CMK (cell line): ENCODE measurements around the gene SYCP1.
A peak's percentile ranks its signal among the peaks of the same experiment; 100 is the strongest.
"Not testable (repeated sequence)": the region's sequence is repeated elsewhere in the genome, so short reads cannot be mapped to it uniquely, and the experiment has no call there.

ENCODE experiments used
- DNase-seq: peaks from one replicate; pipeline ENCODE4 v3.0.0-alpha.2; 2010; ENCODE audit warnings: low read depth

Gene SYCP1

DNA sequence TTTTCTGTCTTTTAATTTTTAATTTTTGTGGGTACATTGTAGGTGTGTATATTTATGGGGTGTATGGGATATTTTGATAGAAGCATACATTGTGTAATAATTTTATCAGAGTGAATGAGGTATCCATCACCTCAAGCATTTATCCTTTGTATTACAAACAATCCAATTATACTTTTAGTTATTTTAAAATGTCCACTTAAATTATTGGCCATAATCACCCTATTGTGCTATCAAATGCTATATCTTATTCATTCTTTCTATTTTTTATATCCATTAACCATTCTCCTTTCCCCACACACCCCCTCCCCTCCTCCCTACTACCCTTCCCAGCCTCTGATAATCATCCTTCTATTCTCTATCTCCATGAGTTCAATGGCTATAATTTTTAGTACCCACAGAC is 104.8 kb downstream of the SYCP1 start:
- DNase-seq: no peak

DNA sequence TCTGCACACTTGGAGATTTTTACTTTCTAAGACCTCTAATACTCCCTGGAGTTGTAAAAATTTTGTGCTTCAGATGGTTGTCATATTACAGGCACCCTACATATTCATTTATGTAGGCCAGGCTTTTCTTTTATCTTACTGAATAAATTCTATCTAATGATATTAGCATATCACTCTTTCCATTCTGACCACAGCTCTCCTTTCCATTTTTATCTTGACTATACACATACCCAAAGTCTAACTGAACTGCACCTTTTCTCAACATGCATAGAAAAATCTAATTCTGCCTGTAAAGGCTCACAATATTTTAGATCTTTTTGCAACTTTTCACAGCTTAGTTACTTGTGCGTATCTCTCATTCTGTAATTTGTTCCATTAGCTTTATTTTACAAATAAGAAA is 122.2 kb downstream of the SYCP1 start:
- no peak for DNase-seq

DNA sequence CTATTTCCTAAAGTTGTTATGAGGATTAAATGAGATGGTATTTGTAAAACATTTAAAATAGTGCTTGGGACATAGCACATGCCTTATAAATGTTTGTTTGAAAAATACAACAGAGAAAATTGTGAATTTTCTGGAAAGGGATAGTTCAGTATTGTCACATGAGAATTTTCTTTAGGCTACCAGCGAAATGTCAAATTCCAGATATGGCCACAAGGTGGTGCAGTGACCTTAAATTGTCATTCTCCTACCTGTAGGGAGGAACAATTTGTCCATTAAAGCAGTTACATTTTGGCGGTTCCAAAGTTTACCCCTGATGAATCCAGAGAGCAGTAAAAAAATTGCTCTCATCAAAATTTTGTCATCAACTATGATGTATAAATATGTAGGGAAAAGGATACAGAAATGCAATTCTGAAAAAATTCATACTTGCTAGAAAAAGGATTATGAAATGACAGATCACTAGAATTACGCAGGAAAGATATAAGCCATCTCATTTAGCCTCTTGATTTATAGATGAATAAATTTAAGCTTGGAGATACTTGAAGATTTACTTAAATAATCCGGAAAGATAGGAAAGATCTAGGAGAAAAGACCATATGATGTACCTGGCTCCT is 124.7 kb downstream of the SYCP1 start:
- peak; percentile 17 for DNase-seq

DNA sequence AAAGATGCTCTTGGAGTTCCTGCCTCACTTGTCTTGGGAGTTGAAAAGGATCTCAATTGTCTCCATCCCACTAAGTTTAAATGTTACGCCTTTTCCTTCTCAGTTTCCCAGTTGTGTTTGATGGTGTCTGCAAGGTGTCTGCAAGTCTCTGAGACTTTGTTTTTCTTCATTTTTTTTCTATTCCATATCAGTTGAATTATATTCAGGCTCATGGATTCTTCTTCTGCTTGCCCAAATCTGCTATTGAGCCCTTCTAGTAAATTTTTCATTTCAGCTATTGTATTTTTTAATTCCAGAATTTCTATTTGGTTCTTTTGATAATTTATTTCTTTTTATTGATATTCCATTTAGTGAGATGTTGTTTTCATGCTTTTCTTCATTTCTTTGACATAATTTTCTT is 127.6 kb downstream of the SYCP1 start:
- no peak for DNase-seq

DNA sequence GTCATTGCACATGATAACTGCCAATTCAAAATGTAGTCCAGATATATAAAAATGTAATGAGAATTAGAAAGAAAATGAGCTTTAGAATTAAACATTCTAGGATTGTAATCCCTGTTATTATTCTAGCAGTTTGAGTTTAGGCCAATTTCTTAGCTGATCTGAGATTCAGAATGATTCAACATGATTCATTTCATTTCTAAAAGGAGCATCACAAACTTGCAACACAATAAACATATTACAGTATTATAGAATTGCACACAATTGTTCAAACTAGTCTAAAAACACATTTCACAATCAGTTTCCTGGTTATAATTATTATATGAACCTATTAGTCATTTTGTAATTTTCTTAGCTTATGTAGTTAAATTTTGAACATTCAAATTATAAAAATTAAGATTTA is 131.6 kb downstream of the SYCP1 start:
- no peak for DNase-seq

DNA sequence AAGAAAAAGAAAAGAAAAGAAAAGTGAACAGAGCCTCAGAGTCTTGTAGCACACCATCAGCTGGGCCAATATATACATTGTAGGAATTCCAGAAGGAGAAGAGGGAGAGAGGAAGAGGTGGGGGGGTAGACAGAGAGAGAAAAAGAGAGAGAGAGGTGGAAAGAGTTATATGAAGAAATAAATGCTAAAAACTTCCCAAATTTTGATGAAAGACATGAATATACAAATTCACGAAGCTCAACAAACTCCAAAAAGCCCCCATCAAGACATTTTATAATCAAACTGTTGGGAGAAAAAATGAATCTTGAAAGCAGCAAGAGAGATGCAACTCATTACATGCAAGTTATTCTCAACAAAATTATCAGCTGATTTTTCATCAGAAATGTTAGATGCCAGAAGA is 133.4 kb downstream of the SYCP1 start:
- no peak for DNase-seq

DNA sequence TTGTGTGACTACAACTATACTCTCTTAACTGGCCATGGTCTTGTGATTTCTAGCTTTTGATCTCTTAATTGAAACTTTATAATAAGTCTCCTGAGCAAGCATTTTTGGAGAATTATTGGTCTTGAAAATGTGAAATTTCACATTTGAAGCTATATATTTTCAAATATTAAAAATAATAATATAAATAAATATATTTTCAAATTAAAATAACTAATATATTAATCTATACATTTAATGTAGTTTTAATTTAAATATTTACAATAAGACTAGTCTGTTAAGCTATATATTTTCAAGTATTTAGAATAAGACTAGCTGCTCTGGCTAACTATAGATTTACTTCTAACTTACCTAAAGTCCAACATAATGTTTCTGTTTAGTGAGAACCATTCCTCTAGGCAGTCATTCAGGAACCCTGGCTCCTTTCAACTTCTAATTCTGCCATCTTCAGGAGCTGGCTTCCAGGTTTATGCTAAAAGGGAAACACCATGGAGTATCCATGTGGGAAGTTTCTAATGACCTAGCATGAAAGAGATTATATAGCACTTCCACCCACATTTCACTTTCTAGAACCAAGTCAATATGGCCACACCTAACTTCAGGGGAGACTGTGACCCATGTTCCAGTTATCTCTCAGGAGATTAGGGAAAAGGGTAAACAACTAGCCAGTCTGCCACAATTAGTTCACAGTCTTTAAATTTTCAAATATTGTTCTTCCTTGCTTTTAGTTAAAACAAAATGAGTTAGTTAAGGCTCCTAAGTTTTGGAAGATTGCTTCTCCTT is 143.0 kb downstream of the SYCP1 start:
- DNase-seq: no peak

DNA sequence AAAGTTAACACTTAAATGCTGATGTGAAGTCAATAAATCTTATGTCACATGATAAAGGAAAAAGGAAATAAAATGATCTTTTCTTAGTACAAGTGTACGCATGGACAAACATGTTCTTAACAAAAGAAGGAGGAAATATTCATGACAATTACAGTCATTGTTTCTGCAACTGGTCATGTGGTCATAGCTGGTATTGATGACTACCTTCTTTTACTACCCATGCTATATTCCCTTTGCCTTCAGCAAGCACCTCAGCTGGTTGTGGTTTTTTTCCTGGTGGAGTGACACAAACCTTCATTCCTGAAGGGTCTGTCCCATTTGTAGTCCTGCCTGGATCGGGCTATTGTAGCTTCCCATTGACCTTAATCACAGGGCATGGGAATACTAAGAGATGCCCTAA is 151.5 kb downstream of the SYCP1 start:
- no peak for DNase-seq

DNA sequence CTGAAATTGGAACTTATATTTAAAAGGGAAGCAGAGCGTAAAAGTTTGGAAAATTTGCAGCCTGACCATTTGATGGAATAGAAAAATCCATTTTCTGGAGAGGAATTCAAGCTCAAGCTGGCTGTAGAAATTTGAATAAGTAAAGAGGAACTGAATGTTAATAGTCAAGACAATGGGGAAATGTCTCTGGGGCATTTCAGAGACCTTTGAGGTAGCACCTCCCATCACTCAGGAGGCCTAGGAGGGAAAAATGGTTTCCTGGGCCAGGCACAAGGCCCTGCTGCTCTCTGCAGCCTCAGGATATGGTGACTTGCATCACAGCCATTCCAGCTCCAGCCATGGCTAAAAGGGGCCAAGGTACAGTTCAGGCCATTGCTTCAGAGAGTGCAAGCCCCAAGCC is 157.3 kb downstream of the SYCP1 start:
- no peak for DNase-seq

DNA sequence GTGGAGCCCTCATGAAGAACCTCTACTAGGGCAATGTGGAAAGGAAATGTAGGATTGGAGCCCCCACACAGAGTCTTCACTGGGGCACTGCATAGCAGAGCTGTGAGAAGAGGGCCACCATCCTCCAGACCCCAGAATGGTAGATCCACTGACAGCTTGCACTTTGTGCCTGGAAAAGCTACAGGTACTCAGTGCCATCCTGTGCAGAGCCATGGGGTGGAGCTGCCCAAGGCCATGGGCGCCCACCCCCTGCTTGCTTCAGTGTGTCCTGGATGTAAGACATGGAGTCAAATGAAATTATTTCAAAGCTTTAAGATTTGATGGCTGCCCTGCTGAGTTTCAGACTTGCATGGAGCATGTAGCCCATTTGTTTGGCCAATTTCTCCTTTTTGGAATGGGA is 157.8 kb downstream of the SYCP1 start:
- DNase-seq: no peak

DNA sequence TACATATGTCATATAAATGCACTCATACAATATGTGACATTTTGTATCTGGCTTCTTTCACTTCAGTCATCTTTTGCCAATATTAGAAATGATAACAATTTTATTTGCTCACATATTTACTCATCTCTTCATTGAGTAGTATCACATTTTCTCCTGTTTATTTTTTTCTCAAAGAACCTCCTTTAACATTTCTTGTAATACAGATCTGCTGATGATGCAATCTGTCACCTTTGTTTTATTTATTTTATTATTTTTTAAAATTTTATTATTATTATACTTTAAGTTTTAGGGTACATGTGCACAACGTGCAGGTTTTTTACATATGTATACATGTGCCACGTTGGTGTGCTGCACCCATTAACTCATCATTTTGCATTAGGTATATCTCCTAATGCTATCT is 159.1 kb downstream of the SYCP1 start:
- DNase-seq: no peak

DNA sequence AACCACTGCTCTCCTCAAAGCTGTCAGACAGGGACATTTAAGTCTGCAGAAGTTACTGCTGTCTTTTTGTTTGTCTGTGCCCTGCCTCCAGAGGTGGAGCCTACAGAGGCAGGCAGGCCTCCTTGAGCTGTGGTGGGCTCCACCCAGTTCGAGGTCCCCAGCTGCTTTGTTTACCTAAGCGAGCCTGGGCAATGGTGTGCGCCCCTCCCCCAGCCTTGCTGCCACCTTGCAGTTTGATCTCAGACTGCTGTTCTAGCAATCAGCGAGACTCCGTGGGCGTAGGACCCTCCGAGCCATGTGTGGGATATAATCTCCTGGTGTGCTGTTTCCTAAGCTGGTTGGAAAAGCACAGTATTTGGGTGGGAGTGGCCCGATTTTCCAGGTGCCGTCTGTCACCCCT is 164.9 kb downstream of the SYCP1 start:
- not testable (repeated sequence) for DNase-seq

DNA sequence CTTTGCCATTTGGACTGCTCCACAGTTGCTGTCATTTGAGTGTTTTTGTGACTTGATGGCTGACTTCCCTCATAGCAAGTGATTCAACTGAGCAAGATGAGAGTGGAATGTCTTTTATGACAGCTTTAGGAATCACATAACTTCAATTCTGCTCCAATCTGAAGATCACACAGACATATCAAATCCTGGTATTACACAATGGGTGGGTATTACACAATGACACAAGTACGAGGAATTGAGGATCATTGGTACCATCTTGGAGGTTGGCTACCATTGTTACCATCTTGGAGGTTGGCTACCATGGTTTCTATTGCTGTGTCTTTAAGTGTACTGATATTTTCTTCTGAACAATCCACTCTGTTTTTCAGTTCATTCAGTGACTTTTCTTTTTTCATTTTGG is 166.5 kb downstream of the SYCP1 start:
- no peak for DNase-seq

DNA sequence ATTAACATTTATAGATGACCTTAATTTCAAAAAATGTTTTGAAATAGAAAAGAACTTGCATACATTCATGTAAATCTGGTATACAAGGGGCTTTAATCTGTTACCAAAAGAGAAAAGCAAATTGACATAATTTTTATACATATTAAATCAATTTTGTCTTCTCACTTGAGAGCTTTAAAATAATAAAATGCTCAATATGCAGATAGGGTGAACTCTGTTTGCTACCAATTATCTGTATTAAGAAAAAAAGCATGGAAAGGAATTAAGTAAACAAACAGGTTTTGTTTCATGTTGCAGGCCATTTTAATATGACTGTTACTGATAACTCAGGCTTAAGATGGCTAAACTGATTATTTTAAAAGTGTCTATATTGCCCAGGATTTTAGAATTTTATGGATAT is 168.9 kb downstream of the SYCP1 start:
- no peak for DNase-seq

DNA sequence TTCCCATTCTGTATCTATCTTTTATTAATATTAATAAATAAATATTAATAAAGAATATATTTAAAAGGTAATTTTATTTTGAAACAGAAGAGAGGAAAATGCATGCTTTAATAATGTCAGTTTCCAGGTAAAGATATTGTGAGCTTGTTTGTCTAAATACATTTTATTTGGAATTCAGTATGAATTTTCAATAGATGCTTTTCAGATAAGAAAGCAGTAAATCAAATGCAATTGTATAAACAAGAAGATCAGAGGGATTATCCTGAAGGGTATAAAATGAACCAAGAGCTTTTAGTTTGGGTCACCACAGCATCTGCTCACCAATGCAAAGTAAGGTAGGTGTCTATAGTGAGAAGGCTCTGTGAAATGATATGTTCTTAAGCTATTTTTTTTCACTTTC is 174.9 kb downstream of the SYCP1 start, which contains the start of gene TSHB:
Gene TSHB, plus strand, starts transcription at position 301 of the 400 bp plus-strand sequence. CDS start 3,537 bp downstream, outside the sequence.
- DNase-seq: no peak

DNA sequence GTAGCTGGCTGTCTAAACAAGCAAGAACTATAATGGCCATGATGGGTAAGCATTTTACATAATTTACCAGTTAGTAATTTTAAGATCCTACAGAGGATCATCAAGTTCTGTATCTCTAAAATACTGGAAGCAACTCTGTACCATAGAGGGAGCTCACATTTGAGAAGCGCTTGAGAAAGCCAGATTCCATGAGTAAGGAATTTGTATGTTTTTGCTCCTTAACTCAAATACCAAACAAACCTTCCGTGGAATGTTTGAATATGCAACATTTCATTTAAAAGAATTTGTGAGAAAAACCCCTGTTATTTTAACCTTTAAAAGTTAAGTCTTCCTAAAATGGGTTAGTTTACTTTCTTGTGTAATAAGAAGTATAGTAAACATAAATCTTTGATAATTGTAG is 176.9 kb downstream of the SYCP1 start:
- no peak for DNase-seq

DNA sequence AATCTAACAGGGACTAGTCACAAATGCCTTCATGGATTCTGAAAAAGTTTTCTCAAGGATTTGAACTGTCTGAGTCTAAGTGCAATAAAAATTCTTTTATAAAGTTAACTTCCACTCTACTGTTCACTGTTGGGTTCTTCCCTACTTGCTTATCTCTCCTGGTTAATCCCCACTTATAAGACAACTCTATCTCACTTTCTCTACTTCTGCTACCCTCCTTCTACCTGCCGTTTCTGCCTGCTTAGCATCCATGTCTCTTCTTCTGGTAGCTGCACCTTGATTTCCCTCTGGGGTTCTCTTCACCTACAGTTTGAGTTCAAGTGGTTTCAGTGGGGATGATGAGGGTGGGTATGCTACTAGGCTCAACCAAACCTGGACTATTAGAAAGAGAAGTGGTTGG is 181.0 kb downstream of the SYCP1 start:
- no peak for DNase-seq

DNA sequence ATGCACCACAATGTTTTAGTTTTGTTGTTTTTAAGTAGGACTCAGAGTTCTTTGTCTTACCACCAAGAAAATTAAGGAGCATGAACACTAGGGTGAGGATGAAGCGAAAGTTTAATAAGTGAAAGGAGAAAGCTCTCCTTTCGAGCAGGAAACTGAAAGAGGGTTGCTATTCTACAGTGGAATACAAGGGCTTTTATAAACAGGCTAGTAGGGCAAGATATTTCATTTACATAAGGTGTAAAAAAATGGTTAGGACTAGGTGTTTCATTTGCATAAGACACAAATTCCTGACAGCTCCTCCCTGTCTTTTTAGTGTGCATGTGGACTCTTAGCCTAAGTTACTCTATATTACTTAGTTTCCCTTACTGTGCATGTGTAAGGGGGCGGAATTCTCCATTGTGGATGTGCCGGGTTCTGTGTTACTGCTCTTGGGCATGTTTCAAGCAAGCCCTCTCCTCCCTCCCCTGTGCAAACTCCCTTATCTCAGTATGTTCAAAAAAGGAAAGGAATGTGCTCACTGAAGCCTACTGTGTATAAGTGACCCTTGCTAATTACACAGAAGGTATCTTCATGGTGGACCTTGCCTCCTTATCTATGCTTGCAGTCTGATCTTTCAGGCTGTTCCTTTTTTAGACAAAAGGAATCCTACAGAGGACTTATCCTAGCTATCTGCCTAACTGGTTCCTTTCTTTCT is 182.3 kb downstream of the SYCP1 start:
- no peak for DNase-seq

DNA sequence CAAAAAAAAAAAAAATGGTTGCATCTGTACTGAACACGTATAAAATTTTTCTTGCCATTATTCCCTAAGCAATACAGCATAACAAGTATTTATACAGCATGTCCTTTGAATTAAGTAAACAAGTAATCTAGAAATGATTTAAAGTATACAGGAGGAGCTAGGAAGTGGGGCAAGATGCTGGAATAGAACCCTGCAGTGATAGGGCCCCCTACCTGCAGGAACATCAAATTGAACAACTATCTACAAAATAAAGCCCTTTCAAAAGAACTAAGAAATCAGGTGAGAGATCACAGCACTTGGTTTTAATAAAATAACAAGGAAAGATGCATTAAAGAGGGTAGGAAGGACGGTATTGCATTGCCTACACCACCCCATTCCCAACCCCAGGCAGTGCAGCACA is 185.8 kb downstream of the SYCP1 start:
- no peak for DNase-seq

DNA sequence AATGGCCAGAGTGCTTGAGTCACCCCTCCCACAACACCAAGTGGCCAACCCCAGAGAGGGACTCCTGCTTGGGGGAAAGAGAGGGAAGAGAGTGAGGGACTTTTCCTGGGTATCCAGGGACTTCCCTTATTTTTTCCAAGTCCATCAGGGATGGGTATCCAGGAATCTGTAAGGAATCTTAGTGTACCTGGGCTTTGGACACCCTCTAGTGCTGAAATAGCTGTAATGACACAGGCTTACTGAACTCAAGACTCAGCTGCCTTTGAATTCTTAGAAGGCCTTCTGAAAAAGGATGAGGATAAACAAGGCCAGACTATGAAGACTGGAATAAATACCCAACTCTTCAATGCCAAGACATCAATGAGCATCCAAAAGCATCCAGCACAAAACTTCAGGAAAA is 187.0 kb downstream of the SYCP1 start:
- no peak for DNase-seq
